ENCODE data around the gene FAM89A.

DNA sequence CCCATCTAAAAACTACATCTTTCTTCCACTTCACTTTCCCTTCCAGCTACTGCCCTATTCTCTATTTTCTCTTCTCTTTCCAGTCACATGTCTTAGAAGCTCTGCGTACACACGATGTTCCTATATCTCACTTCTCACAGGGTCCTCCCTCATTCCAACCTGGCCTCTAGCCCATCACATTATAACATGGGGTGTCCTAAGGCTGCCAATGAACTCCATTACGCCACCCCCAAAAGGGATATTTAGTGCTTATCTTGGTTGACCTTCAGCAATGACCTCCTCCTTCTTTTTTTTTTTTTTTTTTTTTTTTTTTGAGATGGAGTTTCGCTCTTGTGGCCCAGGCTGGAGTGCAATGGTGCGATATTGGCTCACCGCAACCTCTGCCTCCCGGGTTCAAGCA, 38.2 kb upstream of the FAM89A start:
- TF ChIP-seq EZH2phosphoT487 (IDR thresholded peaks at IDR 0.05; ENCODE audit: borderline replicate concordance) (no peak), CTCF (IDR thresholded peaks at IDR 0.05 in 2 of 3, conservative IDR thresholded peaks at IDR 0.05 in 1 of 3; ENCODE audit: borderline replicate concordance in 1 of 3, insufficient read depth in 1 of 3, low read depth in 2 of 3, low read length in 2 of 3) (no peak), SIN3A (IDR thresholded peaks at IDR 0.05; ENCODE audit: low read depth) (no peak), POLR2AphosphoS5 (IDR thresholded peaks at IDR 0.05; ENCODE audit: low read depth, low read length) (no peak), EZH2 (IDR thresholded peaks at IDR 0.05) (no peak), JUND (IDR thresholded peaks at IDR 0.05) (no peak), TCF7L2 (IDR thresholded peaks at IDR 0.05; ENCODE audit: borderline replicate concordance, extremely low read depth, insufficient read depth, insufficient read length) (no peak)
- TF ChIP-seq, protein P1, sequence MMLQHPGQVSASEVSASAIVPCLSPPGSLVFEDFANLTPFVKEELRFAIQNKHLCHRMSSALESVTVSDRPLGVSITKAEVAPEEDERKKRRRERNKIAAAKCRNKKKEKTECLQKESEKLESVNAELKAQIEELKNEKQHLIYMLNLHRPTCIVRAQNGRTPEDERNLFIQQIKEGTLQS (IDR thresholded peaks at IDR 0.05) = no peak

Measured in HCT116 (cell line).